ENCODE results near the gene TOMM70.

DNA sequence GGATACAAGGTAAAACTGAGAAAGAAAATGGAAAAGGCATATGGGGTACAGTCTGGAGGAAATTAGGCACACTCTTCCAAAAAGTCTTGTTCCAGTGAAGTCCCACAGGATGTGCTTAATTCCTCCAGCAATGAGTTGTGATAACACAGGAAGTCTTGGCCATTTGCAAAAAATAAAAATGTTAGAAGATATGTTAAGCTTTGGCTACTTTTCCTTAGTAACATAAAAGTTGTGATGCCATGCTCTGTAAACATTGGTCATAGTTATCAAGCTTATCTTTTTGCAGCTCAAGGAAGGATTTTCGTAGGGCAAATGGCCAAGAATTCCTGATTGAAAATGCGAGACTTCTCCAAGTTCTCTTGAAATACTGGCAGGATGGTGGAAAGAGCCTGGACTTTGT lies 26.8 kb upstream of the TOMM70 start:
- no peak for TF ChIP-seq EZH2 (IDR thresholded peaks at IDR 0.05; ENCODE audit: borderline replicate concordance, low read length)
- TF ChIP-seq, protein P1, sequence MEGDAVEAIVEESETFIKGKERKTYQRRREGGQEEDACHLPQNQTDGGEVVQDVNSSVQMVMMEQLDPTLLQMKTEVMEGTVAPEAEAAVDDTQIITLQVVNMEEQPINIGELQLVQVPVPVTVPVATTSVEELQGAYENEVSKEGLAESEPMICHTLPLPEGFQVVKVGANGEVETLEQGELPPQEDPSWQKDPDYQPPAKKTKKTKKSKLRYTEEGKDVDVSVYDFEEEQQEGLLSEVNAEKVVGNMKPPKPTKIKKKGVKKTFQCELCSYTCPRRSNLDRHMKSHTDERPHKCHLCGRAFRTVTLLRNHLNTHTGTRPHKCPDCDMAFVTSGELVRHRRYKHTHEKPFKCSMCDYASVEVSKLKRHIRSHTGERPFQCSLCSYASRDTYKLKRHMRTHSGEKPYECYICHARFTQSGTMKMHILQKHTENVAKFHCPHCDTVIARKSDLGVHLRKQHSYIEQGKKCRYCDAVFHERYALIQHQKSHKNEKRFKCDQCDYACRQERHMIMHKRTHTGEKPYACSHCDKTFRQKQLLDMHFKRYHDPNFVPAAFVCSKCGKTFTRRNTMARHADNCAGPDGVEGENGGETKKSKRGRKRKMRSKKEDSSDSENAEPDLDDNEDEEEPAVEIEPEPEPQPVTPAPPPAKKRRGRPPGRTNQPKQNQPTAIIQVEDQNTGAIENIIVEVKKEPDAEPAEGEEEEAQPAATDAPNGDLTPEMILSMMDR (IDR thresholded peaks at IDR 0.05; ENCODE audit: low read length), result no peak
